RCC 7860 (cell line): Measurements from ENCODE around the gene MECP2.

Source experiments
- DNase-seq: peaks from one replicate; pipeline ENCODE4 v3.0.0-alpha.2; 2015; ENCODE audit warnings: low spot score
- FAIRE-seq: peaks from 2 replicates; lab custom pipeline; 2012; peaks lifted over from hg19 to GRCh38; lab: Jason Lieb, UNC

Gene MECP2

GRCh38 chrX:154116426-154117211 is 19.1 kb upstream of the MECP2 start:
- FAIRE-seq = no peak
- no peak for DNase-seq

DNA sequence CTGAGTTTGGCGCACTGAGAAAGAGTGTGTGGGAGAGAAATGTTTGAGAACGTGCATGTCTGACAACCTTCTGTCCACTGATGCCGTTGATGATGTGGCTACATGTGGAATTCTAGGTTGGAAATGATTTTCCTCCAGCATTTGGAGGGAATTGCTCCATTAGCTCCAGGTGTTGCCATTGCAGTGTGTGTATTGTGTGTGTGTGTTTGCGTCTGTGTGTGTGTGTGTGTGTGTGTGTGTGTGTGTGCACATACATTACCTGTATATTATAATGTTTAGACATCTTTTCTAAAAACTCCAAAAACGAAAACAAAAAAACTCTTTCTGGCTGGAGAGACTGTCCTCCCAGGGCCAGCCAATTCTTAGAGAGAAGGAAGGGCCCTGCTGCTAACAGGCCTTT is 18.2 kb upstream of the MECP2 start:
- no peak for FAIRE-seq

DNA sequence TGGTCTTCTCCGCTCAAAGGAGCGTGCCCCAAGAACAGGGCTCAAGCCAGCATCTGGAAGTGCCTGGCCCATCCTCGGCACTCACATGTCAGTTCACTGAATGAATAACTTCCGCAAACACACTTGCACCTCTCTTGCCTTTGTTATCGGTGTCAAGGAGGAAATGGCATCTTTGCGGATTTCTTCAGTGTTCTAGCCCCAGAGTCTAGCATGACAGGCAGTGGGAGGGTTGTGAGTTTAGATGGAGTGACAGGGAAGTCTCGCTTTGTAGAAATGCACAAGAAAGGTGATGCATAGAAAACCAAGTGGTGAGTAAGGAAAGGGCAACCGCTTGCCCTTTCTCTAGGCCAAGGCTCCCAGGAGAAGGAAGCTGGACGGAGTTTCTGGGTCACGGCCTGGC is 17.6 kb upstream of the MECP2 start:
- DNase-seq (no peak), FAIRE-seq (no peak)

More for the DNA sequence above, 18.2 kb upstream of the MECP2 start:
- no peak for DNase-seq

DNA sequence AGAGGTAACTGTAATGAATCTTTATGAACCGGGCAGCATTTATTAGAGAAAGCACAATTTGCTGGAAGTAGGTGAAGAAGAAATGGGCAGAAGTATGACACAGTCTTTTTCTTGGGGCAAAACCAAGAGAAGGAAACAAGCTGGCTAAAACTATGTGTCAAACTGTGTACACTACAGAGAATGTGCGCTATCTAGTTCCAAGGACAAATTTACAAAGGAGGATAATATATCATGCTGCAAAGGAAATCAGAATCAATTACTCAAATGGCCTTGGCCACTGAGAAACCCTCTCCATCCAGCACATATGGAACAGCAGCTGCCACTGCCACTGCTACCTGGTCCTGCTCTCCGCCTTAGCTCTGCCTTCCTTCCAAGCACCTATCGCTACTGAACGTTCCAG is 17.1 kb upstream of the MECP2 start:
- no peak for FAIRE-seq
- no peak for DNase-seq

GRCh38 chrX:154113729-154114128 is 16.2 kb upstream of the MECP2 start:
- no peak for FAIRE-seq
- no peak for DNase-seq

- FAIRE-seq = no peak
Observed at GRCh38 chrX:154098551-154098950, 1.0 kb upstream of the MECP2 start.

DNA sequence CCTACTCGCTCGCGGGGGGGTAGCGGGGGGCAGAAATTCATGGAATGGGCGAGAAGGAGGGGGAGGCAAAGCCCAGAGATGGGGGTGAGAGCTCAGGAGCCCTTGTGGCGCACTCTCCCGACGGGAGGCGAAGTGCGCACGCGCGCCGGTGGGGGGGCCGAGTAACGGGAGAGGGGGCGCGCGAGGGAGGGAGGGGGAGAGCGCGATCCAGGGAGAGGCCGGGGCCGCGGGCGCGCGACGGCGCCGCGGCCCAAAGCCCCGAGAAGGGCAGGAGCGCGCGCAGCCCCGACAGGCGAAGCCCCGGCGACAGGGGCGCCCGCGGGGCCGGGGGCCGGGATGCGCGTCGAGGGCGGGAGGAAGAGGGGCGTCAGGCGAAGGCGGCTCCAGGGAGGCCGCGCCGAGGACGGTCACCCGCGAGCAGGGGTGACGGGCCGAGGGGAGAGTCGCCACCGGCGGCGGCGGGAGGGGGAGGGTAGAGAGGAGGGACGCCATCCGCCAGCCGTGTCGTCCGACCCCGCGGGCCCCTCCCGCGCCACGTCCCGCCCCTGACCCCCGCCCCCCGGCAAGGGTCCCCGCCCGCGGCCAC is 421 bp downstream of the MECP2 start:
- no peak for FAIRE-seq
- no peak for DNase-seq

More at GRCh38 chrX:154098551-154098950, 1.0 kb upstream of the MECP2 start:
- DNase-seq = no peak

- FAIRE-seq (no peak), DNase-seq (no peak)
Observed at GRCh38 chrX:154096140-154097002, 1.1 kb downstream of the MECP2 start.

- no peak for FAIRE-seq
- no peak for DNase-seq
Observed at GRCh38 chrX:154094833-154095232, 2.7 kb downstream of the MECP2 start.

- DNase-seq (no peak), FAIRE-seq (no peak)
Observed at GRCh38 chrX:154093965-154094364, 3.6 kb downstream of the MECP2 start.

DNA sequence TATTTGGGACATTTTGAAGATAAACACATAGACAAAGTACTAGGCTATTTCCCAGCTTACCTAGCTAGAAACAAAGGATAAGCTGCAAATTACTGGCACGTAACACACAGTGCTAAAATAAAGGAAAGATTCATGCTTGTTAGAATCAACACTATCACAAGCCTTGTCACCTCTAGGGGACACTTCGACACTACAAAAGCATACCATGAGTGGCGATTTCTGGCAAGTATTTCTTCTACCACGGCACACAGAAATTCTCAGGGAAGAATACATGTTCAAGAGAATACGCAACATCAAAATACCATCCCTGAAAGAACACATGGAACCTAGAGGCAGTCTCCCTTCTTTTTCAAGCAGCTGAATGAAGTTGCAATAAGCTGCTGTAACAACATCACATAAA is 5.1 kb downstream of the MECP2 start:
- no peak for FAIRE-seq
- no peak for DNase-seq

DNA sequence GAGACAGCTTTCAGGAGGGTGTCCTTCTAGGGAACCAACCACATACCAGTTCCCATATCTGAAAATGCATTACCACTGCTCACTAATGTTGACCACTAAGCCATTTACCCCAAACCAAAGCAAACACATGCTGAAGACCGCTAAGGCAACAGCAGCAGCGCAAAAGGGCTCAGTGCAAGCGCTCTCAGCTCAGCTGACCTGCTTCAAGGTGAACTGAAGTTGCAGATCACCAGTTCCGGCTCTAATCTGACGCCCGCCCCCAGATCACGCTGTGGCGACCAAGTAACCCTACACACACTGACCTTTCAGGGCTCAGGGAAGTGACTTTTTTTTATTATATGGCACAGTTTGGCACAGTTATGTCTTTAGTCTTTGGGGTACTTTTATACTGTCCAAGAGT is 5.8 kb downstream of the MECP2 start:
- DNase-seq (no peak), FAIRE-seq (no peak)

DNA sequence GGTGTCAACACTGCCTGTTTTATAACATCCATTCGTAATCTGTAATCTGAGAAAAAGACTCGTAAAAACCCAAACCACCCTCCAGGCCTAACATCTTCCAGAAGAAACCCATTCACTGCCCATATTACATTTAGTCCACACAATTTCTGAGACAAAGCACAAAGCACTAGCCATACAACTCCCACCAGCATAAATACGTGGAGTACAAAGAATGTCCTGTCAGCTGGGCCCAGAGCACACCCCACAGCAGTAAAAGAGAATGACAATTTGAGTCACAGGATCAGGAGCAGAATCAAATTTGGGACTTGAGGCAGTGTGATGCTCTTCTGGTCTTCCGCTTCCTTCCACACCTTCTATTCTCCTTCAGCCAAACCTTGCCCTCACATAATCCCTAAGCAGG is 6.8 kb downstream of the MECP2 start:
- no peak for FAIRE-seq

GRCh38 chrX:154084449-154085300 is 12.8 kb downstream of the MECP2 start:
- FAIRE-seq = no peak
- DNase-seq = no peak

More for the DNA sequence above, 6.8 kb downstream of the MECP2 start:
- DNase-seq = no peak

DNA sequence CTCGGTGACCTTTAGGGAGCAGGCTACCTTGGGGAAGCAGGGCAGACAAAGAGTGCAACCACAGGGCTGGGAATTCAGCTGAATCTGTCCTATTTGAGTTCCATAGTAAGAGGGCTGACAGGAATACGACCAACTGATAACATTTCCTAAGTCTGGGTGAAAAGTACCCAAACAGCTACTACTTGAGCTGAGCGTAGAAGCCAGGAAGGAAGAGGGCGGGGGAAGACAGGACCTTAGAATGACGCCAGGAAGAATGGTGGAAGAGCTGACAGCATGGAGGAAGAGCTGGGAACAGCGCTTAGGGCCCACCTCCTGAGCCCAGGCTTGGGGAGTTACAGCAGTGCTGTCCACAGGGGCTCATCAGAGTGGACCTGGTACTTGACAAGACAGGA is 14.4 kb downstream of the MECP2 start:
- DNase-seq (no peak), FAIRE-seq (no peak)

- FAIRE-seq (no peak), DNase-seq (no peak)
Observed at GRCh38 chrX:154082396-154083125, 15.0 kb downstream of the MECP2 start.

- DNase-seq (no peak), FAIRE-seq (no peak)
Observed at GRCh38 chrX:154077101-154077500, 20.4 kb downstream of the MECP2 start.

DNA sequence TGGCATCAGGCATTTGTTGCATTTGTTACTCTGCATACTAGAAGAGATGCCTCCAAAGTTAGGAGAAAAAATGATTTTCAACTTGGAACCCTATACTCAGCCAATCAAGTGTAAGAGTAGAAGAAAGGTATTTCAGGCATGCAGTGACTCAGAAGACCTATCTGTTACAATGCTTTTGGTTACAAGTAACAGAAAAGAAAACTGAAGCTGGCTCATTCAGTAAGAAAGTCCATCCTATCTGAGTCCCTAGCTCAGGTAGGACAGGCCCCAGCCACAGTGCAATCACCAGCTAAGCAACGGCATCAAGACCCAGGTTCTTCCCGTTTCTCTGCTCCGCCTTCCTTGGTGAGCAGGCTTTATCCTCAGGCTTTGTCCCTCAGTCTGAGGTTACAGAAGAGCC is 23.3 kb downstream of the MECP2 start:
- DNase-seq (peak; percentile 76), FAIRE-seq (peak; percentile 85)

DNA sequence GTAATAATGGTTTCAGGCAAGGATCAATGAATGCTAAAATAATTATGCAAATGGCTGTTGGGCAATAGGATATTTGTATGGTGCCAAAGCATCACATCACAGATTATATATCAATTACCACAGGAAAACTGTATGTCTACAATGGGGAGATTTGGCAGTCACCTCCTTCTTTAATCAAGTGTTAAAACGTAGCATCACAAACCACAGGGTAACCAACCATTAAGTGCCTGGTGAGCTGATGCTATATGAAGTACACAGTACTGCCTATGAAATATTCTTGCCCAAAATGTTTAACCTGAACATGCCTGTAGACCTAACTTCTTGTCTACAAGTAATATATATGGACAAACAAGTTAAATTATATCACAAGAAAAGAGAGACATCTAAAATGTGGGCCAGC is 25.3 kb downstream of the MECP2 start:
- no peak for FAIRE-seq

DNA sequence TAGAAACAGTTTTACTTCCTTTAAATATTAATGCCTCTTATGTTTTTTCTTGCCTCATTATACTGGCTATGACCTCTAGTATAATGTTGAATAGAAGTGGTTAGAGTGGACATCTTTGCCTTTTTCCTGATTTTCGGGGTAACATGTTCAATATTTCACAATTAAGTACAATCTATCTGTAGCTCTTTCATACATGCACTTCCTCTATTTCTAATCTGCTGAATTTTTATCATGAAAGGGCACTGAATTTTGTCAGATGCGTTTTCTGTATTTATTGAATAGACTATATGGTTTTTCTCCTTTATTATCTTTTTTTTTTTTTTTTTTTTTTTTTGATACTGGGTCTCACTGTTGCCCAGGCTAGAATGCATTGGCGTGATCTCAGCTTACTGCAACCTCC is 29.0 kb downstream of the MECP2 start:
- DNase-seq (no peak), FAIRE-seq (no peak)

More for the DNA sequence above, 25.3 kb downstream of the MECP2 start:
- DNase-seq = no peak
